CD4-positive, alpha-beta T cell treated with Interleukin-1 beta for 1 hour (primary cell): ENCODE measurements around the gene PCGF2.

Experiments used
- DNase-seq, 2 donors: peaks; one replicate each; pipeline ENCODE4 v3.0.0-alpha.2; 2020 to 2022

PCGF2 gene

DNA sequence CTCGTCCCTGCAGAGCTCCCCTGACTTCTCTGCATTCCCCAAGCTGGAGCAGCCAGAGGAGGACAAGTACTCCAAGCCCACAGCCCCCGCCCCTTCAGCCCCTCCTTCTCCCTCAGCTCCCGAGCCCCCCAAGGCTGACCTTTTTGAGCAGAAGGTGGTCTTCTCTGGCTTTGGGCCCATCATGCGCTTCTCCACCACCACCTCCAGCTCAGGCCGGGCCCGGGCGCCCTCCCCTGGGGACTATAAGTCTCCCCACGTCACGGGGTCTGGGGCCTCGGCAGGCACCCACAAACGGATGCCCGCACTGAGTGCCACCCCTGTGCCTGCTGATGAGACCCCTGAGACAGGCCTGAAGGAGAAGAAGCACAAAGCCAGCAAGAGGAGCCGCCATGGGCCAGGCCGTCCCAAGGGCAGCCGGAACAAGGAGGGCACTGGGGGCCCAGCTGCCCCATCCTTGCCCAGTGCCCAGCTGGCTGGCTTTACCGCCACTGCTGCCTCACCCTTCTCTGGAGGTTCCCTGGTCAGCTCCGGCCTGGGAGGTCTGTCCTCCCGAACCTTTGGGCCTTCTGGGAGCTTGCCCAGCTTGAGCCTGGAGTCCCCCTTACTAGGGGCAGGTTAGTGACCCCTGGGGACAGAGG lies 31.6 kb downstream of the PCGF2 start:
- DNase-seq = no peak

DNA sequence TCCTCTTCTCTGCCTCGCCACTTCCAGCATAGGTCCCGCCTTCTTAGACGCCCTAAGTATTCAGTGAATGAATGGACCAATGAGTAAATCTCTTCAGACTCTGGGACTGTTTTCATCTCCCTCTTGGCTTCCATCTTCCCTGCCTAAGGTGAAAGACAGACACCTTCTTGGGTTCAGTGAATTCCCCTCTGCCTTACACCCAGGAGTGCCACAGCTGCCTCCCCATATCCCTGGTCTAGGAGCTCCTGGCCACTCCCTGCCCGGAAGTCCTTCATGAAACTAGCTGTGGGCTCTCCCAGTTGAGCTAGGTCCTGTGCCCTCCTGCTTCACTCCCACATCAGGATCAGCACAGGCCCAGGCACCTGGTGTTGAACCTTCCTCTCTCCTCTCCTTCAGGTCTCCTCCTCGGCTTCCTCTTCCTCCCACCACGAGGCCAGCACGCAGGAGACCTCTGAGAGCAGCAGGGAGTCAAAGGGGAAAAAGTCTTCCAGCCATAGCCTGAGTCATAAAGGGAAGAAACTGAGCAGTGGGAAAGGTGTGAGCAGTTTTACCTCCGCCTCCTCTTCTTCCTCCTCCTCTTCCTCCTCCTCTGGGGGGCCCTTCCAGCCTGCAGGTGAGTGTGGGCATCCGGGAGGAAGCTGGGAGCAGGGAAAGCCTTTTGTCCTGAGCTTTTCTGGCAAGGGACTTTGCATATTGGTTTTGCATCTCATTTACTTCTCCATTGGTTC lies 32.8 kb downstream of the PCGF2 start:
- no peak for DNase-seq

DNA sequence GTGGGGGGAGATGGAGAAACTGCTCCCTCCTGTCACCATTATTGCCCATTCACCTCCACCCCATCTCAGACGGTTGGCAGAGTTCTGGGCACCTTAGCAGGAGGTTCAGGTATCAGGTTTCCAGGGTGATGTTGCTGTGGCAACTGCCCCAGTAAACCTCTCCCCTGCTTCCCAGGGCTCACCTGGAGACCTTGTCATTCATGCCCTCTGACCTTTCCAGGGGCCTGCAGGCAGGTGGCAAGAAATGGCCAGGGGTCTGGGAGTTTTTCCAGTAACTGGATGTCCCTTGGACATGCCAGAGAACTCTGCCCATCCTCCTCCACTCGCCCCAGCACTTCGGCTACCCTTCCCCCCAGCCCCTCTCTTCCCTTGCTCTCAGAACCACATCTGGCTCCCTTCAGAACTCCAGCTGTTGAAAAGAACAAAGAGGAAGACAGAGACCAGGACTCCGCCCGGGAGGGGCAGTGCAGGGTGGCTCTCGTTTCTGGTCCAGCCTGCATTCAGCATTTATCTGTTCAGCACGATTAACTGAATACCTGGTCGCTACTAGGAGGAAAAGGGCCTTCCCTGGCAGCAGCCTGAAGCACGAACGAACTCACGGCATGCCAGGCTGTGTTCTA lies 34.6 kb downstream of the PCGF2 start:
- no peak for DNase-seq

DNA sequence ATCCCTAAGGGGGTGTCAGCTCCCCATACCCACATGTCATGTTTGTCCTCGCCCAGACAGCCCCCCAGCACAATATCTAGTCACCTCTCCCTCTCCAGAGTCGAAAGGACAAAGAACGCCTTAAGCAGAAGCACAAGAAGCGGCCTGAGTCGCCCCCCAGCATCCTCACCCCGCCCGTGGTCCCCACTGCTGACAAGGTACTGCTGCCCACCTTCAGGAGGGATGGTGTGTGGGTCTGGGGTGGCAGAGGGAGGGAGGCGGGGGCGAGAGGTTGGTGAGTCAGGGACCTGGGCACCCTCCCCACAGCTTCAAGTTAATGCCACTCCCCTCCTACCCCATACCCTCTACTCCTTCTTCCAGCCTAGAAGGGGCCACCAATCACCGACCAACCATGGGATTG lies 35.5 kb downstream of the PCGF2 start:
- DNase-seq = no peak

DNA sequence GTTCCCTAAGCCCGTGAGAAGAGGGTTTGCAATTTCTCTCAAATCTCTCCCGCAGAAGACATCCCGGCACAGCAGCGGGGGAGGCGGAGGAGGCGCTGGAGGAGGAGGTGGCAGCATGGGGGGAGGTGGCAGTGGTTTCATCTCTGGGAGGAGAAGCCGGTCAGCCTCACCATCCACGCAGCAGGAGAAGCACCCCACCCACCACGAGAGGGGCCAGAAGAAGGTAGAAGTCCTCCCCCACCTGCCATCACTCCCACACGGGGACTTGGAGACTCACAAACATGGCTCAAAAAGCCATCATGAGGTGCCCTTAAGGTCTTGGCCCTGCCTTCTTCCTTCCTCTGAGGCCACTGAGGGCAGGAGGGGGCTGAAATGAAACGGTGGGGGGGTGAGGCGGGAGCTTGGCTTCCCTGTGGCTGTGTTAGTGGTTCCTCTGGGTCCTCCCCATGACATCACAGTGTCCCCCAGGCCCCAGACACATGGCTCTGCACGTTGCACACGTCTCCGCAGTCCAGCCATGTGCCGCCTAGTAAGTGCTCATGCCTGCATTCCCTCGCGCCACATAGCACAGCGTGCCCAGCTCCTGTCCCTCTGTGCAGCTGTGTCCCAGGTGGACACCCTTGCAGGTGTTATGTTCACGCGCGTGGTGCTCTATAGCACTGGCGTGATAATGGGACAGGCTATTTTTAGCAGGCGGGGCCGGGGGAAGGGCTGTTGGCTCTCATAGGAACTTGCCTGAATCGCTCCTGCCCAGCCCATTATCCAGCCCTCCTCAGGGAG lies 36.2 kb downstream of the PCGF2 start:
- DNase-seq = no peak

DNA sequence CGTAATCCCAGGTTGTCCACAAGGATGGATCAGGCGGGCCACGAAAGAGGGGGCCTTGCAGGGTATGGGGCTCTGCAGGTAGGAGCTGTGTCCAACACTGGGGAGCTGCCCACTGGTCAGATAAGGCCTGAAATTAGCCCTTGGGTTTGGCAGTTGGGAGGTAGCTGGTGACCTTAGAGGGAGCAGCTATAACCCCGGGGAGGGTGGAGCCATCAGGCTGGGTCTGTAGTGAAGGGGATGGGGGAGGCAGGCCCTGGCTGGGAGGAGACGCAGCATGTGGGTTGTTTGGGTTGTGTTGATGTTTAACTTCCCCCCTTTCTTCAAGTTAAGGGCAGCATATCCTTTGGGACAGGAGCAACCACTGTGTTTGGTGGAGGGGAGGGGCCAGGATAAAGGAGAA lies 37.2 kb downstream of the PCGF2 start:
- DNase-seq = no peak

DNA sequence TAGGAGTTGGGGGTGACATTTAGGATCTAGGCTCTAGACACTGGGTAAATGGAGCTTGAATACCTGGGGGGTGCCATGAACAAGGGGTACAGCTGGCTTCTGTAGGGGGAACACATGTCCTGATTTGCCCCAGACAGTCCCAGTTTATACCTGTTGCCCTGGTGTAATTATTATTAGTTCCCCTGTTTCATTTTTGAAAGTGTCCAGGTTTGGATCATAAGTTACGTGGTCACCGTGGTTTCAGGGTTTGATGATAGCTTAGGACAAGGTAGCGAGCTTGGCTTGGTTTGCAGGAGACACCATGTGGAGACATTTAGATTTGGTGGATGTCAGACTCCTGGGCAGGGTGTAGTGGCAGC lies 37.6 kb downstream of the PCGF2 start:
- no peak for DNase-seq

DNA sequence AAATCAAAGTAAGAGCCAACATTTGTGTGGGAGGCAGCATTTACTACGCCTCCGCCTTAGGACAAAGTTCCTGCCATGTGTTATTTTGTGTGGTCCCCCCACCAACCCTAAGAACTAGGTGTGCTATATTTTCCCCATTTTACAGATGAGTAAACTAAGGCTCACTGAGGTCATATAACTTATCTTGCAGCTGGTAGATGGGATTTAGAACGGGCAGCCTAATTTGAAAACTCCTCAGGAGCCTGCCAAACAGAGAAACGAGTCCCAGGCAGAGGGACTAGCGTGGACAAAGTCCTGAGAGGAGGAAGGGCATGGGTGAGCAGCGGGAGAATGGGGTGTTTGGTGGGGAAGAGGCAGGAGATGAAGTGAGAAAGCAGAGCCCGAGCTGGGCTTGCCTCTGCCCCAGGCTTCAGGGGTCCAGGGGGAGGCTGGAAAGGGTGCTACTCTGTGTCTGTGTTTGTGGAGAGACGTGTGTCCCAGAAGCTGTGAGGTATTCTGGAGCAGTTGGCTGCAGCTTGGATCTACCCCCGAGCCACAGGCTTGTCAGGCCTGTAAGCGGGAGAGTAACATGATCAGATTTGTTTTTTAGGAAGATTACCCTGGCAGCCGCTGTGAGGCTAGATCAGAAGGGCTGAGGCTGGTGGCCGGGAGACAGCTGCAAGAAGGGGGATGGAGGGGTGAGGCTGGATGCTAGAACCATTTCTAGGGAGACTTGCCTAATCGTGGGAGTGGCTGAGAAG lies 38.1 kb downstream of the PCGF2 start:
- DNase-seq = no peak

DNA sequence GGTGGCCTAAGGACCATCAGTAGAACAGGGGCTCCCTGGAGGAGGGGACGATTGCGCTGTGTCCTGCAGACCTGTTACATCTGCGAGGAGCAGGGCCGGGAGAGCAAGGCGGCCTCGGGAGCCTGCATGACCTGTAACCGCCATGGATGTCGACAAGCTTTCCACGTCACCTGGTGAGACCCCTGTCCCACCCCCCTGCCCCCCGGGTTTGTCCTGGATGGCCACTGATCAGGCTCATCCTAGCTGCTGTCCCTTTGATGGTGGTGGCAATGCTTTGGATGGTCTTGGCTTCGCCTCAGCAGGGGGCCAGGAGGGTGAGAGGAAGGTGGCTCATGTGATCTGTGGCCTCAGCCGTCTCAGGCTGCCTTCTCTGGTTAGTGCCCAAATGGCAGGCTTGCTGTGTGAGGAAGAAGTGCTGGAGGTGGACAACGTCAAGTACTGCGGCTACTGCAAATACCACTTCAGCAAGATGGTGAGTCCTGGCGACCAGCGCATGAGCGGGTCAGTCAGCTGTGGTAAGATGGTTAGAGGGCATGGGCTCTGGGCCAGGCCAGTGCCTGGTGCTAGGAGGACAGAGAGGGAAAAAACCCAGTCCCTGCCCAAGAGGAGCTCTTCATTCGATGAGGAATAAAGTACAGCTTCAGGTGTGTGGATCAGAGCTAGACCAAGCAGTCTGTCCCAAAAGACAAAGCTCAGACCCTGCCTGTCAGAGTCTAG lies 38.9 kb downstream of the PCGF2 start:
- no peak for DNase-seq

DNA sequence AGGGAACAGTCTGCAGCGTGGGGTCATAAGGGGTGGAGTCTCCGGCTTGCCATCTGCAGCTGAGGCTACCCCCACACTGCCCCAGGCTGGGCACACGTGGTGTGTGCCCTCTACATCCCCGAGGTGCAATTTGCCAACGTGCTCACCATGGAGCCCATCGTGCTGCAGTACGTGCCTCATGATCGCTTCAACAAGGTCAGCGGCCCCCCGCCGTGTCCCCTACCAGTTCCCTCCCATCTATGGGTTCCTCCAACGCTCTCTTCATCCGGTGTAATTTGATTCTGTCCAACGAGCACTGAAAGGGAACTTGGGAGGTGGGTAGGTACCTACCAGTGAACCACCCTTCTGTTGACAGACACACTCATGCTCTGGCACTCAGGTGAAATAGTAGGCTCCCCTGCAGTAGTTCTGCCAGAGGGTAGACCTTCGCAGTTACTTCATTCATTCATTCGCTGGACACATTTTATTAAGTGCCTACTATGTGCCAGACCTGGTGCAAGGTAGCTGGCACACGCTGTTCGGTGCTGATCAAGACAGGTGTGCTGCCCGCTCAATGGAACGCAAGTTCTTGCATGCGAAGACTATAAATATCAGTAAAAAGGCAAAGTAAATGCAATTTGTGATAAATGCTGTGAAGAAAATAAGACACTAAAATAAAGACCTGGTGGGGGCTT lies 40.3 kb downstream of the PCGF2 start:
- DNase-seq = no peak

DNA sequence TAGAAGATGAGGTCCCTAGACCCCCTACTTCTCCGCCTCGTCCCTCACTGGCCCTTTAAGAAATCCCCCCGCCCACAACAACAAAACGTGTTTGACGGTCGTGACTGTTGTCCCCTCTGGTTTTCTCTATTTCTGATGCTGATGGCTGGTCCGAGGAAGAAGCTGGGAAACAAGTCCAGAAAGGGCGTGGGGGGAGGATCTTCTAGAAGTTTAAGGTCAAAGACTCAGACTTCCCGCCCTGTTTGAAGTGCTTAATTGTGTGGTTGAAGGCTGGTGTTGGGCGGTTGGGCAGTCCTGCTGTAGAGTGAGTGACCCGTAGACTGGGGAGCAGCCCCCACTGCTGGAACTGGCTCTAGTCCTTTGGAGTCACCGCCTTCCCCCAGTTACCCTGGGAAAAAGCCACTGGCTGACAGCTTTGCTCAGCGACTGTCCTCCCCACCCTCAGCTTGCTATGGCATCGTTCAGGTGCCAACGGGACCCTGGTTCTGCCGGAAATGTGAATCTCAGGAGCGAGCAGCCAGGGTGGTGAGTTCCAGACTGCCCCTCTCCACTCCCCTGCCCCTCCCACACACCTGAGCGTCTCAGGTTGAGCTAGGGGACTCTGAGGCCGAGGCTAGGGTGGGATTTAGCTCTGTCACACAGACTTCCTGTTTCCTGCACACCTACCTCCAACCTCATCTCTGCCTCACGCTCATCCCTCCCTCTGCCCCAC lies 41.5 kb downstream of the PCGF2 start:
- DNase-seq = peak in 1 of 2 donors; percentile 36

DNA sequence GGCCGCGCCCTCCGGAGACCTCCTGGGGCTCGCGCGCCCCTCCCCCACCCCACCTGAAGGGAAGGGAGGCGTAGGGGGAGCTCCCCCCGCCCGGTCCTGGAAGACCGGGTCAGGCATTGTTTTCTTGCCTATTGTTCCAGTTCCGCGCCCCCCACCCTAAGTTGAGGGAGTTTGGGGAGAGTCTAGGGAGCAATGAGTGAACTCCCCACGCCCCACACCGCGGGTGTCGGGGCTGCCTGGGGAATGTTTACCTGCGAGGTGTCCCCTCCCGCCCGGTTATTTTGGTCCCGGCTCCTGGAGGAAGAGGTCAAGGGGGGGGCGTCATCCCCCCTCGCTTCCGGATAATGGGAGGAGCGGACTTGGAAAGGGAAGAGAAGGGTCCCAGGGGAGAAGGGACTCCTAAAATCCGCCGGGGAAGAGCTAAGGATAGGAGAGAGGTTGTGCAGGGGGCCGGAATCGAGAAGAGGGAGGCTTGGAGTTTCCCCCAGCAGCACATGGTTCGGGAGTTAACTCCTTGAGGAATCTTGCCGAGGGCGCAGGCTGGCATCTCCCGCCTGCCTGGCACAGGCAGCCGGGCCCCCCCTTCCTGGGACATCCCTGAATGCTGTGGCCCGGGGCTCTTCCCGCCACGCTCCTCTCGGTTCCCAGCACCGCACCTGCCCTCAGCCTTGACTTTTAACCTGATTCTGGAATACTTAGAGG lies 42.2 kb downstream of the PCGF2 start:
- DNase-seq = no peak

DNA sequence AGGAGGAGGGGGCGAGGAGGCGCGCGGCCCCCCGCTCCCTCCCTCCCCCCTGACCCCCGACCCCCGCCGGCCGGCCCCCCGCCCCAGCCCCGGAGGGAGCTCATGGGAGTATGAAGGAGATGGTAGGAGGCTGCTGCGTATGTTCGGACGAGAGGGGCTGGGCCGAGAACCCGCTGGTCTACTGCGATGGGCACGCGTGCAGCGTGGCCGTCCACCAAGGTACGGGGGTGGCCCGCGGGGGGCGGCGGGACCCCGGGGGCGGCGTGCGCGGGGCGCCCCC lies 42.7 kb downstream of the PCGF2 start:
- no peak for DNase-seq

DNA sequence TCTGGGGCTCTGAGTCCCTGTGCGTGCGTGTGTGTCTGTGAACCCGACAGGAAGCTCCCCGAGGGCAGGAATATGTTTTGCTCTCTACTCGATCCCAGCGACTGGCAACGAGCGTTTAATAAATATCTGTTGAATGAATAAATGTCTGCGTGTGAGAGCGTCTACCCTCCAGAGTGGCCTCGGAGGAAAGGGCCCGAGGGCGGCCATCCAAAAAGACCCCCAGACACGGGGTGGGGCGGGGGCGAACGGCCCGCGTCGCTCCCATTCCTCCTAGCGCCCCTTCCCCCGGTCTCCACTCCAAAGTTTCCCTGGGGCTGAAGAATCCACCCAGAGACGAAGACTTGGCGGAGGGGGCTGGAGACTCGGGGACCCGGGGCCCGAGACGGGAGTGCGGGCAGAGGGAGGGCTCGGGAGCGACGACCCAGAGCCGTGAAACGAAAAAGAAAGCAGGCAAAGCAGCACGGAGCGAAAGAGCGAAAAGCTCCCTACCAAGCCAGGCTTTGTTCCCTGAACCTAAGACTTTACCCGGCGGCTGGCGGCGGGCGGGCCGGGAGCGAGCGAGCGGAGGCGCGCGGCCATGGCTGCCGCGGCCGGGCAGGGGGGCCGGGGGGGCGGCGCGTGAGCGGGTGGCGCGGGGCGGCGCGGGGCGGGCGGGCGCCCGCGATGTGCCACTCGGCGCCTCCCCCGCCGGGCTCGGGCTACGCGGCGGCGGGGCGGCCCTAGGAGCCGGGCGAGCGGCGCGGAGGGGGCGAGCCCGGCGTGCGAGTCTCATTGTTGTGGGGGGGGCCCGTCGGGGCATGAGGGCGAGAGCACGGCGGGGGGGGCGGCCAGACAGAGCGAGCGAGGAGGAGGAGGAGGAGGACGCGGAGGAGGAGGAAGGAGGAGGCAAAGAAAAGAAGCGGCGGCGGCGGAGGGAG lies 43.3 kb downstream of the PCGF2 start, which contains the start of gene MLLT6:
TSS of gene MLLT6 (plus strand) at position 668 of the 917 bp plus-strand sequence. CDS start 360 bp downstream, outside the sequence.
- peak; percentile 82 to 86 for DNase-seq

DNA sequence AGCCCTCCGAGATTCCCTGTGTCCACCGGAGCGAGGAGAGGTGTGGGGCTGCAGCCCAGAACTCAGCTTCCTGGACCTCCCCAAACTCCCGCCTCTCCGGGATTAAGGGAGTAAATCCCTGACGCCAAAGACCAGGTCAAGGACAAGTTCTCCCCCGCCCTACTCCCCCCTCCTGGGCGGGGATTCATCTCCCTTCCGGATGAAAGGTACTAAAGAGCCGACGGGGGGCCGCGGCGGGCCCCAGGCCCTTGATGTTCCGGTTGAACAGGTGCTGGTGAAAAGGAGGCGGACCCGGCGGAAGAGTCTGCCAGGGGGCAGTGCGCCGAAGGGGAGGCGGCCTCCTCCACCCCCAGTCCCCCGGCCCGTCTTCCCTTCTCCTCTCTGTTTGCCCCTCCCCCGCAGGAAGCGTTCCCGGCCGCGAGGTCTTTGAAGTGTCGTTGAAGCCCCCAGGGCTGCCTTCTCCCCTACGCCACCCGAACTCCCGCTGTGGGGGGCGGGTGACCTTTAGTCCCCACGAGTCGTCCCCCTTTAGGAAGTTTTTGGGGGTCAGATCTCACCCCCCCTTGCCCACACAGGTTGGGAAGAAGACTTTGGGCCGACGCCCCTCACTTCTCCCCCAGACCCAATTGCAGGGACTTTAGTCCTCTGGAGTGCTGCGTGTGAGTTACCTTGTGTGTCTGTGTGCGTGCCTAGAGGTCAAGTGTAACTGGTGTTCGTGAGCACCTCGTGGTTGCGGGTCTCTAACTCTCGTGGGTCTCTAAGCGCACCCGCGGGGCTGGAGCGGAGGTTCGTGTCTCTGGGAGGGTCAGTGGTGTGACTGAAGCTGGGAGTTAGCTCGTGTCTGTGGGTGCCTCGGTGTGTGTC lies 44.2 kb downstream of the PCGF2 start:
- peak; percentile 74 to 78 for DNase-seq

DNA sequence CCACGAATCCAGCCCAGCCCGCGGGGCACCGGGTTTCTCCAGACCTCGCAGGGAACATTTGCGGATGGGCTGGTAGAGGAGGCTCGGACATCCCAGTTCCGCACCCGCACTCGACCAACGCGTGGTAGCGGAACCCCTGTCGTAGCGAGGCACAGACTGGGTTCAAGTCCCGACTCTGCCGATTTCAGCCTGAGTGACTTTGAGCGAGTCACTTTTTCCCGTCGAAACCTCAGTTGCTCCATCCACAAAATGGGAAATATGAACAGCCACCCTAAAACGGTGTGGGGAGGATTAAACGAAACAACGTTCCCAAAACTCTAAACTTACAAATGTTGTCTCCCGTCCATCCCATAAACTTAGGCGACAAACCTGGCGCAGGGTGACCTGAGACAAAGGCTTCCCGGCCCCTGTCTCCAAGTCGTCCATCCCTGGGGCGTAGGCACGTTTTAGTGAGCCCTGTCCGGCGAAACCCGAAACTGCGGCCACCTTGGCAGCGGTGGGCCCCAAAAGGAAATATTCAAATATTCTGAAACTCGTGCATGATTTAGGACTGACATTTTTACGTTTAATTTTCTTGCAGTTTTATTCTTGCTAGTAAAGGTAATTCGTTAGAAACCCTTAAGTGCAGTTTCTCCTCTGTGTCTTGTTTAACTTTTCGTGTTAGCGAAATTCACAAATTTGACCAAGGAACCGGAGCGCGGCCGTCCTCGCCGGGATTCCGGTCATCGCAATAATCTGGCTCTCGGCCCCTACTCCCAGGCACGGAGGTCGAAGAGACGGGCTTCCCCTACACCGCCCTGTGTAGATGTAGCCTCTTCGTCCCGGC lies 45.0 kb downstream of the PCGF2 start:
- DNase-seq = peak in 1 of 2 donors; percentile 17
